Ureter (tissue), 1 donor: ENCODE measurements around the gene TMED4. TPM values are rescaled to one million over a fixed set of nuclear protein-coding genes. Genes with fewer than 3 reads are reported as not detected.
A peak's percentile ranks its signal among the peaks of the same experiment; 100 is the strongest.

Source experiments
- DNase-seq: peaks from one replicate; pipeline ENCODE4 v3.0.0-alpha.2; 2020; ENCODE audit warnings: low spot score
- total RNA-seq: library from RNA; stranded (reverse); gene quantifications from one replicate; pipeline ENCODE4 v1.2.4, GENCODE V29; 2023
- donor health status: DM: yes; HTN: yes; CAD: no.

Gene TMED4
- total RNA-seq, 1 donor from 2014 or later, result 105 TPM

DNA sequence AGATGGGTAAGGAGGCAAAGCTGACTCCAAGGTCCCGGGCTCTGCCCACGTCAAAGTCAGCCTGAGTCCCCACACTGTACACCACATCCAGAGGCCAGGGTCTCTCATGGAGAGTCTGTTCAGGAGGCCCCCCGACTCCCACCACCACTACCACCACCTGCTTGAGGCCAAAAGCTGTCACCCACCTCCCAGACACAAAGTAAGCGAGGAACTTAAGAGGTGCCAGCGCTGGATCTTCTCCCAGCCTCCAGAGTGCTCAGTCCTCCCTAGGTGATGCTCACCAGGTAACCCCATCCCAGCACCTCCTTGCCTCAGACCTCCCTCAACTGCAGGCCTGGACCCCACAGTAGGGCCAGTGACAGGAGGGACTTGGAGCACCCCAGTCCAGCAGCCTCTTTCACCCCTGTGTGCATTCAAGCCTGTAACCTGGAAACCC, 41.4 kb downstream of the TMED4 start:
- no peak for DNase-seq

DNA sequence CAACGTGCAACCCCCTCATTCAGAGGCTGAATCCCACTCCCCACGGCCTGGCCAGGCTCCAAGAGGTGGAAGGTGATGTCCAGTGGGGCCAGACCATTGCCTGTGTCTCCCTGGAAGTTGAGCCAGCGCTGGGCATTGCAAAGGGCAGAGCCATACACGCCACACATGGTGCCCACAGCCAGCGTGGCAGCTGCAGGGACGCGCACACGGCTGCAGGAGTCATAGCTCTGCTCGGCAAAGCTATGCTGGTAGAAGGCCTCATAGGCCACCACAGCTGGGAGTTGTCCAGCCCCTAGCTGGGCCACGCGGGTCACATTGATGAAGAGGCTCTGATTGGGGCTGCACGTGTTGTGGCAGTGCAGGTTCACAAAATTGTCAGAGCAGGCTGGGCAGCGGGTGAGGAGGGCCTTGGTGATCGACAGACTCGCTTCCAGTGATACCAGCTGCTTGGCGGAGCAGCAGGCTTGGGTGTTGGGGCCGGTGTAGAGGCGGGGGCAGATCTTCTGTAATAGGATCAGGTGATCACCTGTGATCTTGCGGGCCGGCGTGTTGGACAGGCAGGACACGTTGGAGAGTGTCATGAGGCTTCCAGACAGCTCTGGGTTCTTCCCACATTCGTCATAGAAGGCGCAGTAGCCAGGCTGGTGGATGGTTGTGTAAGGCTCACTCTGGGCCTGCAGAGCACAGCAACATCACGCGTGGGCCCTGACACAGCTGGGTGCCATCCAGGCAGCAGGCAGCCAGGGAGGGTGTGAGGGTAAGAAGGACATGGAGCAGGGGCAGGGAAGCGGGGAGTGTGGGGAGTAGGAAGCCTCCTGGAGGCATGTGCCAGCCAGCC, 42.1 kb downstream of the TMED4 start:
- DNase-seq, result no peak

GRCh38 chr7:44538798-44539668, 43.0 kb downstream of the TMED4 start:
- no peak for DNase-seq

GRCh38 chr7:44538093-44538797, 43.8 kb downstream of the TMED4 start:
- no peak for DNase-seq

DNA sequence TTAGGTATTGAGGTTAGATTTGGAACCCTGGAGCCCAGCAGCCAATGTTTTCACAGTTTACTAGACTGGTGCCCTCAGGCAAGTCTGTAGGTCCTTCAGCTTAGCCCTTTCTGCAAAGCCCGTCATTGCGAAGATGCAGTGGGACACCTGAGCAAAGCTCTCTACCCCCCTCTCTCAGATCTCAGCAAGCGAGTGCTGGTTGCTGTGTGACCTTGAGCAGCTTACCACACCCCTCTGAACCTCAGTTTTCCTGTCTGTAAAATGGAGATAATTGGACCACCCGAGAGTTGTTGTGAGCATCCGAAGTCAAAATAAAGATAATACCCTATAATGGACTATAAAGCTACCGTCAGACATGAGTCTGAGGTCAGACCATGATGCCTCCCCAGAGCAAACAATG, 44.6 kb downstream of the TMED4 start:
- no peak for DNase-seq

DNA sequence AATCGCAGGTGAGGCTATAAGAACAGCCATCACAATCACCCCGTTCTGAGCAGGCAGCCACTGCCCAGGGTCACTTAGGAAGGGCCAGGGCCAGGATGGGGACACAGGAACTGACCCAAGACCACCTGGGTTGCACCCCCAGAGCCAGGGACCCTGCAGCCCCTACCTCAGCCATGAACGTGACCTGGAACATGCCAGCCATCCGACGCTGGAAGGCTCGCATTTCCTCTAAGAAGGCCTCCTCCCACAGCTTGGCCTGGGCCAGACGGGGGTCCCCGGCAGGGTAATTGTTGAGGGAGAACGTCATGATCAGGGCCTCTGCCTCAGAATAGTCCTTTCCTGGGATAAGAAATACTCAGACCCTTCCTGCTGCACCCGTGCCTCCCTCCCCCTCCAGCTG, 45.9 kb downstream of the TMED4 start:
- DNase-seq, result no peak

DNA sequence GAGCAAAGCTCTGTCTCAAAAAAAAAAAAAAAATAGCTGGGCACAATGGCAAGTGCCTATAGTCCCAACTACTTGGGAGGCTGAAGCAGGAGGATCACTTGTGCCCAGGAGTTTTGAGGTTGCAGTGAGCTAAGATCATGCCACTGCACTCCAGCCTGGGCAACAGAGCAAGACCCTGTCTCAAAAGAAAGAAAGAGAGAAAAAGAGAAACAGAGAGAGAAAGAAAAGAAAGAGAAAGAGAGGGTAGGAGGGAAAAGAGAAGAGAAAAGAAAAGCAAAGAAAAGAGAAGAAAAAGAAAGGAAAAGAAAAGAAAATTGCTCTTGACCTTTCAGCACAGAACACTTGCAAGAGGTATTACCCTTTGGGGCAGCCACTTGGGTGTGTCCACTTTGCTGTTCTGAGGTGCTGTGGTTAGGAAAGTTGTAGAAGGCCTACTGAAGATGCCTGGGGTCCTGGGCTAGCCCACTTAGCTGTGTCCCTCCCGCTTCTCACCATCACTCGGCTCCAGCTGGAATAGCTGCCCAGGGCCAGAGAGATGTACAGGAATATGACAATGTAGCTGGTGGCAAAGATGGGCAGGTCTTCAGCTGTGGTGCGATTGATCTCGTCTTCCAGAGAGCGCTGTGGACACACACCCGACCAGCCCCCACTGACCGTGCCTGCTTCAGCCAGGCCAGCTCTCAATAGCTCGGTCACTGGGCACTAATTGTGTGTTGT, 46.5 kb downstream of the TMED4 start:
- DNase-seq, result no peak

GRCh38 chr7:44534501-44534900, 47.5 kb downstream of the TMED4 start:
- no peak for DNase-seq

DNA sequence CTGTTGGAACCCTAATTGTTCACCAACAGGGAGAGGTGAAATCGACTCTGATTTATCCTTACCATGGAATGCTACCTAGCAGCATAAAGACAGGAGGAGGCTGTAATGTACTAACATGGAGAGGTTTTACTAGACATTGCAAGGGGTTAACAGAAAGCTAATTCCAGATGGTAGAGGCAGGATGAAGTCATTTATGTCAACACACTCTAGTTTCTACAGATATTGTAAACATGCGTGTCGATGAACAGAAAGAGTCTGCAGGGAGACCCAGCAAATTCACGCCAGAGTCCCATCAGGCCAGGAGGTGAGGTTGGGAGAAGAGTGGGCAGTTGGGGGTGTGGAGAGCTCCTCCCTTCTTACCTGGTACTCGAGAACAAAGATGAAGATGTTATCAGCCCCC, 47.9 kb downstream of the TMED4 start:
- no peak for DNase-seq

- DNase-seq, result no peak
Measured at GRCh38 chr7:44533301-44534055, 48.6 kb downstream of the TMED4 start.

- DNase-seq, result no peak
Measured at GRCh38 chr7:44531421-44532380, 50.3 kb downstream of the TMED4 start.

DNA sequence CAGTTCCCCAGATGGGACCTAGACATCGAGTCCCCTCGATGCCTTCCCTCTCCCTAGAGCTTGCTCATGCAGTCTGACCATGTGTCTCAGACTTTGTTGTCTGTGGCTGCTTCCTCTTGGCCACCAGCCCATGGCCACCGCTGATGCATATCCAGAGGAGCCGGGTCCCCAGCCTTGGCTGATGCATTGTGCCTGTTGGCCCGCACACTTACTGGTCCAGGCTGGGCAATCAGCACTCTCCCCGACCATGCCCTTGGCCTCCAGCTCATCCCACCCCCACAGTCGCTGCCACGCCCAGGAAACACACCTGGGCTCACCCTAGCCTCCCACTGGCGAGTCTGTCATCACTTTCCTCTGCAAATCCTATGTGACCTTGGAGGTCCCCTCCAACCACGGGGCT, 51.0 kb downstream of the TMED4 start:
- peak; percentile 57 for DNase-seq

Other genes with a start within 250 kb of the TMED4 start
- 131 TPM for gene NUDCD3, start 91.6 kb downstream of the TMED4 start, total RNA-seq
- gene NPC1L1, start 40.9 kb downstream of the TMED4 start, total RNA-seq, result 0.10 TPM
- 89.4 TPM for gene DDX56, start 8.3 kb downstream of the TMED4 start, total RNA-seq
- 109 TPM for gene OGDH, start 24.4 kb upstream of the TMED4 start, total RNA-seq
- 116 TPM for gene ZMIZ2, start 166.6 kb upstream of the TMED4 start, total RNA-seq
- gene PPIA, start 214.4 kb upstream of the TMED4 start, total RNA-seq, result 1,153 TPM